Pons (tissue), 1 donor: Measurements from ENCODE around the gene CXCR6.

Experiments used
- DNase-seq: peaks from one replicate; pipeline ENCODE4 v3.0.0-alpha.2; 2016; ENCODE audit warnings: low spot score

The CXCR6 gene

DNA sequence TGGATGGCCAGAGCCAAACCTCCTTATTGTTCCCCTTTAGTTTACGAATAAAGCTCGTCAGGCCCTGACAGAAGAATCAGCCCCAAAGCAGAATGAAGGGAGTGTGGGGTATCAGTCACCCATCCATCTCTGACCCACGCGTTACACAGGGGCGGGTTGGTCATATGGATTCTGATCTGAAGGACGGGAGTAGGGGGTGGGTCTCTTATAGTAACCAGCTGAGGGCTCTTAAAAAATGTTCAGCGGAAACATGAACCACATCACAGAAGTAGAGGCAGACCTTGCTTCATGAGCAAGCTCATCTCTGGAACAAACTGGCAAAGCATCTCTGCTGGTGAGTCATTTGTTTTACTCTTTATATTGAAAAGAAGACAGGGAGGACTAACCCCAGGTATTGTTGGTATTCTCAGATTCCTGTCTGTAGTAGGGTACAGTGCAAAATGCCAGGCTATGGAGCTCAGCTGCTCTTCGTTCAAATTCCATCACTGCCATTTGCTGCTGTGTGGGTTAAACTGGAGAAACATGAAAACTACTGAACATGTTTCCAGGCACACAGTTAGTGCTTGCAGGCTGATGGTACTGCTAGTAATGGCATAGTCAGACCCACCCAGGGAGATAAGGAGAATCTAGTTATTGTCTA, at the start of gene CXCR6:
TSS of gene CXCR6 (plus strand) at position 258 of the 640 bp plus-strand sequence. CDS start 3,018 bp downstream, outside the sequence.
- DNase-seq: no peak

DNA sequence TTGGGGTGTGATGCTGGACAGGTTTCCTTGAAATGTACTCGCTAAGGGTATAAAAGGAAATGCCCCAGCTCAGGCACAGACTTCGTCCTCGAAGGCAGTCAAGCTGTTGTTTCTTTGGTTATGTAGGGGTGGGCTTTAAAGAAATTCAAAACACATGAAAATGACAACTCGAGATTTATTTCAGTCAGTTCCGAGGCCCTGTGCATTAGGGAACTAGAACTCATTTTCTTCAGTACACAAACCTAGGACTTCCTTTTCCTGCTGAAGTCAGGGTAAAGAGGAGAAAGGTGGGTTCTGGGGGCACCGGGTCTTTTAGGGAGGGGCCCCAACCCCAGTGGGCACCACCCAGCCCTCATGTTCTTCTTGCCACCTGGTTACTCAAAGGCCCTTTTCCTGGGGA, 49.2 kb upstream of the CXCR6 start:
- no peak for DNase-seq

- DNase-seq: no peak
These were observed 47.4 kb upstream of the CXCR6 start for GRCh38 chr3:45895686-45896468.

GRCh38 chr3:45896956-45897355, 46.3 kb upstream of the CXCR6 start:
- DNase-seq: no peak

GRCh38 chr3:45904931-45905330, 38.3 kb upstream of the CXCR6 start:
- no peak for DNase-seq

DNA sequence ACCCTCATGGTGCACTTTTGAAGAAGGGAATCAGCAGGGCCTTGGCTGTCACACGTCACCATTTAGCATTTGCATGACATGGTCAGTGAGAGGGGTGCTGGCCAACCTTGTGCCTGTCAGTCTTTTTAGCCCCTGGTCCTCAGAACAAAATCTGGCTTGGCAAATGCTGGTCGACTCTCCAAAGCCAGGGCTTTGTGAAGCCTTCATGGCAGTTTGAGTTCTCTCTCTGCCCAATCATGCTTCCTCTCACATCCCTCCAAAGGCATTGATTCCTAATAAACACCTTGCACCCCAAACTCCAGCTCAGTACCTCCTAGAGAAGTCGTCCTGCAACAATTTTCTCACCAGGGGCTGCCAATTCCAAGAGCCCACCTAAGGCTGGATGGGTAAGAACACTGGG, 37.5 kb upstream of the CXCR6 start:
- no peak for DNase-seq

DNA sequence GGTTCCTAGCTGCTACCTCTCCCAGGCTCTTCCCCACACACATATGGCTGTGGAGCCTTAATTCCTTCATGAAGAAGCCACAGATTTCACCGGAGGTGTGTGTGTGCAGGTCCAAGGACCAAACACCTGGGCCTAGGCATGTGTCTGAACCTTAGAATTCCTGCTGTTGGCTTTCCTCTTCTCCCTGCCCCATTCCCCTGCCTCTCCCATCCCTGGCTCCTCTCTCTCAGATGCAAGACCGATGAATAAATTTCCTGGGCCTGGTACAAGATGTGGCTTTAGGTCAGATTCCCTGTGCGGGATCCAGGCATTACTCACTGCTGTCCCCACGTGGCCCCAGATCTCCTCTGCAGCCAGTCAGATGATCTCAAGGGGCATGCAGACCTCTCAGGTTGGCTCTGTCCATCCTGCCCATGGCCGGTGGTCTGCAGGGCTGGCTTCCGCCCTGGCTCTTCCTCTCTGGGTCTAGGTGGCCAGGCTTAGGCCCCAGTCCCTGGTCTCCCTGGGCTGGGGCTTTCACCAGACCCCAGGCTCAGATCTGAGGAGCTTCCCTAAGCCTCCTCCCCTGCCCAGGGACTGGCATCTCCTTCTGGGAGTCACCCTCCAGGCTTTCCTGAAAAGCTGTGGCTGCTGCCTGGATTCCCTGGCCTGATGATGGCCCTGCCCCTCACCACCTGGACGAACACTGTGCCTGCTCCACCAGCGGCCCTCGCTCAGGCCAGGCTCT, 36.4 kb upstream of the CXCR6 start:
- no peak for DNase-seq

GRCh38 chr3:45907769-45908705, 35.2 kb upstream of the CXCR6 start:
- no peak for DNase-seq

- no peak for DNase-seq
These were observed 34.5 kb upstream of the CXCR6 start for GRCh38 chr3:45908761-45909160.

DNA sequence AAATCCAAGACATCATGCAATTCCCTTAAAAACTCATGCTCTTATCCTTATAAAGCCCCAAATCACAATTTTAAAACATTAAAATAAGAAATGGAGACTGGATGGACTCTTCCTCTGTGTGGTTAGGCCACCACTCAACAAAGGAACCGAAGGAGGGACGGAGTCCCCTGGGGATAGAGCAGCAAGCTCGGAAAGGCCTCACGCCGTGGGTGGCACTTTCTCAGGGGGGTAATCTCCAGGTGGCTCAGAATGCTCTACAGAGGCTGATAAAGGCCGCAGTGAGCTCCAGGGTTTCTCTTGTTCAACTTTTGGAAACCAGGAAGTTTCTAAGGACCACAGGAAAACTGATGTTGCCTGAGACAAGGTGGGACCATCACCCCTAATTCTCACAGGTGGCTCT, 33.7 kb upstream of the CXCR6 start:
- no peak for DNase-seq

DNA sequence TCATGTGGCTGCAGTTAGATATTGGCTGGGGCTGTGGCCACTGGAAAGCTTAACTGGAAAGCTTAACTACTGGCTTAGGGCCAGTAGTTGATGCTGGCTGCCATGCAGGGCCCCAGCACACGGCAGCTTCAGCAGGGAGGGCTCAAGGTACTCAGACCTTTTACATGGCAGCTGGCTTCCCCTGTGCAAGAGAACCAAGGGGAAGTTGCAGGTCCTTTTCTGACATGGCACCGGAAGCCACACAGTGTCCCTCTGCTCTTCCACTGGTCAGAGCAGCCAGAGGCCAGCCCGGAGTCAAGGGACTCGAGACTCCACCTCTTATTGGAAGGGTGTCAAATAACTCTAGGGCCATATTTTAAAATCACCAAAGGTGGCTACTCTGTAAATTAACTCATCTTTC, 32.4 kb upstream of the CXCR6 start:
- DNase-seq: no peak

- DNase-seq: no peak
These were observed 31.6 kb upstream of the CXCR6 start for GRCh38 chr3:45911511-45912226.

GRCh38 chr3:45912435-45912834, 30.8 kb upstream of the CXCR6 start:
- DNase-seq: no peak

DNA sequence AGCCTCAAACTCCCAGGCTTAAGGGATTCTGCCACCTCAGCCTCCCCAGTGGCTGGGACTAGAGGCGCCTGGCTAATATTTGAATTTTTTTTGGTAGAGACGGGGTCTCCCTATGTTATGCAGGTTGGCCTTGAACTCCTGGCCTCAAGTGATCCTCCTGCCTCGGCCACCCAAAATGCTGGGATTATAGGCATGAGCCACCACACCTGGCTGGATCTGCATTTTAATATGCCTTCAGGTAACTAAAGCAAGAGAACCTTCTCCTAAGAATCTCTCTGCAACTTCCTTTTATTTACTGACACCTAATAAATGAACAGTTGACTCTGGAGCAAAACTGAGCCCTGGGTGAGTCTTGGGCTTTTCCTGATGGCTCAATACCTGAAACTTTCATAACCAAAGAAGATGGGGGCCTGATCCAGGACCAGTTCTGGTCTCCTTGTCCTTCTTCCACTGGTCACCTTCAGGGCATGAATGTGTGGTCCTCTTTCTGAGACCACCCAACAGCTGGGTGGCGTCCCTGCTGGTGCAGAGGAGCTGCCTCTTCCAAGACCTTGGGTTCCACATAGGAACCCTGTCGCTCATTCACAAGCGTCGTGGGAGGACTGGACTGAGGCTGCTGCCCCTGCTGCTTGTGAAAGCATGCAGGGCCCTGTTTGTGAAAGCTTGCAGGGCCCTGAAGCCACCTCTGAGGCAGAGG, 28.8 kb upstream of the CXCR6 start:
- DNase-seq: no peak

GRCh38 chr3:45915059-45915439, 28.2 kb upstream of the CXCR6 start:
- DNase-seq: no peak

DNA sequence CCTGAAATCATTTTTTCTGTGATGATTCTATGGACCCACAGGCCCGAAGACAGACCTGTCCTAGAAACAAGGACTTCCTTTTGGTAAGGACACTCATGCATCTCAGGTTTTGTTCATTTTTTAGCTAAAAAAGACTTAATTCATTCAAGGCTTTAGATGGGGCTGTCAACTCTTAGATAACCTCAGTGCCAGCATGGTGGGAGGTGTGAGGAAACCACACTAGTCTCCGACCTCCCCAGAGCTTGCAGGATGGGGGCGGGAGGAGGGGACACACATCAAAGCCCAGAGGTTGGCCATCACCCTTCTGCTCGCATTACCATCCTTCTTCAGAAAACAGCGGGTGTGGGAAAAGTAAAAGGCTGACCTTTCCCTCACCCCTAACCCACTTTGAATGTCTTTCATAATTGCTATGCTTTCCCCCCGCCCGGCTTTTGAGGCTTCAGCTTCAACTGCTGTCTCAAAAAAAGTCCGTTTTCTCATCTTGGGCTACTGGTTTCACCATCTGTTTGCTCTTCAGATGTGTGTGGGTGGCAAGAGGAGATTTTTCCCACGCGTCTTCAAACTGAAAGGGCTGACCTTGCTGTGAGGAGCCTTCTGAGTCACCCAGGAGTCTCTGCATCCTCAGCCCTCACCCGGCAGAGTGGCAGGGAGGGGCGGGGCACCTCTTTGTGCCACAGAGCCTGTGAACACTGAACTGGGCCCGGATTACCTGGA, 27.6 kb upstream of the CXCR6 start:
- DNase-seq: no peak

DNA sequence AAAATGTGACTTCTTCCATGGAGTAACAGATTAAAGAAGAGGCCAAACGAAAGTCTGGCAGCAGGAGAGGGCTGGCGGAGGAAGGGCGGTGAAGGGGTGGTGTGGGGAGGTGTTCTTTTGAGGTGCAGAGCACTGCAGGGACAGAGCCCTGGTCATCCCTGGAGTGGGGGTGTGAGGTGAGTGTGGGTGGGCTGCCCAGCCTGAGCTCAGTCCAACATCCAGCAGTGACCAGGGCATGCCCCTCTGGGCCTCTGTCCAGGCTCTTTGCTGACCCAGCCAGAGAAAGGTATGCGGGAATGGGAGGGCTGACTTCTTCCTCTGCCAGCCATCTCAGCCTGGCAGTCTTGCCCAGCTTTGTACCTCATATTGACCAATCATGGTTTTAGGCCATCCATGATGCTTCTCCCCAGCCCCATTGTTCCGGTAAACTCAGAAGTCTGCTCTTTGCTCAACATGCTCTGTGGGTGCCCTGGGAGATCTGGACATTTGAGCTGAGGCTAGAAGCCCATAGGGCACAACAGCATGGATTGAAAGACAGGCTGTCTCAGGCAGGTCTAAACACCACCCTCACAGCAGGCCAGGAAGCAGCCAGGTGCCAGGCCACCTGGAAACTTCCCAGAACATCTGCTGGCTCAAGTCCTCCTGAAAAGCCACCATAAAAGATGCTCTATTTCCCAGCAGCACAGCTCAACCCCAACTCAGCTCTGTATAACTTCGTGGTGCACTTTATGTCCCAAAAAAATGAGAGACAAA, 25.9 kb upstream of the CXCR6 start:
- no peak for DNase-seq

DNA sequence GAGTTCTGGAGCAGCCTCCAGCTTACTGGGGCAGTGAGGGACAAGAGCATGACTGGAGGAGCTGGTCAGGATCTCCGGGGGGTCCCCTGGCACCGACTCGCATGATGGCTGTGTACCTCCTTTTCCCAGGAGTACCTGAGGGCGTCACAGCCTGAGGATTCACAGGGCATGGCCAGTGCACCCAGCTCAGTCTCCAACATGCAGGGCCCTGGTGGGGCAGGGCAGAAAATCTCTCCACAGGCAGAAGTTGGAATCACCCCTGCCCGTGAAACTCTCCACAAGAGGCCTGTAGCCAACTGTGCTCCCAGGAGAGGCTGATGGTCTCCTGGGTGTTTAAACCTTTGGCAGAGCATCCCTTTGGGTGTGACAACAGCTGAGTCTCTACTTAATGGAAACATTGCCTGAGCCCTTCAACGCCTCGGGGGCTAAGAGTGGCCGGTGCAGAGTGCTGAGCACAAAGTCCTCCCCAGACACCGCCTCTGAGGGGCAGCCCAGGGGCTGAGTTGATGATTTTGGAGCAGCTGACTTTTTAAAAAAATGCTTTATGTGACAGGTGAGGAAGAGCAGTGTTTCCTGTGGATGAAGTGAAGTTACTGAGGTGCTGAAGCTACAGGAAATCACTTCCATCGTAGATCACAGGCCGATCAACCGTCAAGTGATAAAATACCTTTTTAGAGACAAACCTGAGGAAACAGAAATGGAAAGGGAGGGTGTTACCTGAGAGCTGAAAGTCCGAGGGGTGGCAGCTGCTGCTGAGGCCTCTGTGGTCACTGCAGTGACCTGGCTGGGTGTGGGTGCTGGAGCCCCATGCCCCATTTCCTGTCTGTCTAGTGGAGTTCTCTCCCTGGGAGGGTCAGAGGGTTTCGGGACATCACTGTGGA, 21.9 kb upstream of the CXCR6 start:
- no peak for DNase-seq

DNA sequence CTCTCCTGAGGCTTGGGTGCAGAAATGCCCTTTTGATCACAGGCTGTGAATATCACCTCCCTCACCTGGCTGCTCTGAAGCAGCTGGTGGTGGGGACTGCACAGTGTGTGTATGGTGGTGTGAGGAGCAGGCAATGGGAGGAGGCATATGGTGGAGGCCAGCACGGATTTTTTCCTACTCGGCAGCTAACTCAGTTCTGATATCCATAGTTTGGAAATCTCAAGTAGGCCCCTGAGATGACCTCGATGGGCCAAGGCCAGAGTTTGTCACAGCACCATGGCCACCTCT, 21.3 kb upstream of the CXCR6 start:
- DNase-seq: no peak
